GM23338 (cell line): Measurements from ENCODE around the gene PLEKHD1.
"Not testable (repeated sequence)": the region's sequence is repeated elsewhere in the genome, so short reads cannot be mapped to it uniquely, and the experiment has no call there.

Source experiments
- CREB1 ChIP-seq: fragments of 250-450 bp; sonication (Bioruptor Pico); IDR thresholded peaks from 2 replicates; pipeline ENCODE4 v1.5.0; 2020; ENCODE audit warnings: low read depth, mild to moderate bottlenecking, moderate library complexity
- CTCF ChIP-seq, 2 experiments: fragments of 200-600 bp in 1 of 2; sonication (generic) in 1 of 2; conservative IDR thresholded peaks; 2 replicates each; pipeline versions ENCODE4 v1.5.1 to v1.6.1; 2016 to 2017; ENCODE audit warnings: antibody characterized with exemption in 2 of 2, low read depth in 2 of 2, mild to moderate bottlenecking in 2 of 2, moderate library complexity in 1 of 2
- ETS1 ChIP-seq: IDR thresholded peaks from 2 replicates; pipeline ENCODE4 v1.6.1; 2016; ENCODE audit warnings: antibody characterized with exemption
- EZH2 ChIP-seq: fragments of 200-600 bp; sonication (generic); IDR thresholded peaks from one replicate; pipeline ENCODE4 v1.8.0; 2017; ENCODE audit warnings: antibody characterized with exemption, mild to moderate bottlenecking, low read depth; ENCODE audit not compliant: unreplicated experiment
- EZH2phosphoT487 ChIP-seq: fragments of 200-600 bp; sonication (generic); IDR thresholded peaks from one replicate; pipeline ENCODE4 v1.8.1; 2018; ENCODE audit warnings: antibody characterized with exemption; ENCODE audit not compliant: unreplicated experiment
- JUNB ChIP-seq: IDR thresholded peaks from one replicate; pipeline ENCODE4 v1.6.1; 2016; ENCODE audit warnings: antibody characterized with exemption; ENCODE audit not compliant: unreplicated experiment
- NANOG ChIP-seq: IDR thresholded peaks from 2 replicates; pipeline ENCODE4 v1.6.1; 2016; ENCODE audit warnings: antibody characterized with exemption, borderline replicate concordance
- POLR2AphosphoS5 ChIP-seq: IDR thresholded peaks from 2 replicates; pipeline ENCODE4 v1.6.1; 2016; ENCODE audit warnings: antibody characterized with exemption, low read depth
- REST ChIP-seq: IDR thresholded peaks from one replicate; pipeline ENCODE4 v1.6.1; 2018; ENCODE audit warnings: antibody characterized with exemption; ENCODE audit not compliant: unreplicated experiment
- STAT1 ChIP-seq: IDR thresholded peaks from one replicate; pipeline ENCODE4 v1.6.1; 2016; ENCODE audit warnings: antibody characterized with exemption; ENCODE audit not compliant: unreplicated experiment
- ZNF331 ChIP-seq: fragments of 250-450 bp; sonication (Bioruptor Pico); IDR thresholded peaks from 2 replicates; pipeline ENCODE4 v1.5.0; 2020; ENCODE audit warnings: low read depth, mild to moderate bottlenecking, moderate library complexity

GRCh38 chr14:69478055-69478454 lies 6.5 kb upstream of the PLEKHD1 start:
- not testable (repeated sequence) for TF ChIP-seq CTCF (conservative IDR thresholded peaks at IDR 0.05; ENCODE audit: low read depth in 2 of 2); EZH2; EZH2phosphoT487; REST; STAT1; NANOG; POLR2AphosphoS5; CREB1; JUNB; ZNF331 (CRISPR knock-in tag); ETS1
